ENCODE data around the gene ZNF316.
"Not testable (repeated sequence)": the region's sequence is repeated elsewhere in the genome, so short reads cannot be mapped to it uniquely, and the experiment has no call there.

The ZNF316 gene

GRCh38 chr7:6655636-6656385 lies 18.7 kb downstream of the ZNF316 start:
- no peaks in the 10 kb centered on the region for H3K79me2 ChIP-seq (ENCODE audit: low read length)
- no peak overlapping the region for H3K4me2 ChIP-seq (ENCODE audit: low read length)
- TF ChIP-seq, protein P1, sequence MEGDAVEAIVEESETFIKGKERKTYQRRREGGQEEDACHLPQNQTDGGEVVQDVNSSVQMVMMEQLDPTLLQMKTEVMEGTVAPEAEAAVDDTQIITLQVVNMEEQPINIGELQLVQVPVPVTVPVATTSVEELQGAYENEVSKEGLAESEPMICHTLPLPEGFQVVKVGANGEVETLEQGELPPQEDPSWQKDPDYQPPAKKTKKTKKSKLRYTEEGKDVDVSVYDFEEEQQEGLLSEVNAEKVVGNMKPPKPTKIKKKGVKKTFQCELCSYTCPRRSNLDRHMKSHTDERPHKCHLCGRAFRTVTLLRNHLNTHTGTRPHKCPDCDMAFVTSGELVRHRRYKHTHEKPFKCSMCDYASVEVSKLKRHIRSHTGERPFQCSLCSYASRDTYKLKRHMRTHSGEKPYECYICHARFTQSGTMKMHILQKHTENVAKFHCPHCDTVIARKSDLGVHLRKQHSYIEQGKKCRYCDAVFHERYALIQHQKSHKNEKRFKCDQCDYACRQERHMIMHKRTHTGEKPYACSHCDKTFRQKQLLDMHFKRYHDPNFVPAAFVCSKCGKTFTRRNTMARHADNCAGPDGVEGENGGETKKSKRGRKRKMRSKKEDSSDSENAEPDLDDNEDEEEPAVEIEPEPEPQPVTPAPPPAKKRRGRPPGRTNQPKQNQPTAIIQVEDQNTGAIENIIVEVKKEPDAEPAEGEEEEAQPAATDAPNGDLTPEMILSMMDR (IDR thresholded peaks at IDR 0.05; ENCODE audit: low read depth, low read length): no peak
- TF ChIP-seq EZH2phosphoT487 (IDR thresholded peaks at IDR 0.05; ENCODE audit: low read depth): no peak
- no peak overlapping the region for H3K4me3 ChIP-seq (ENCODE audit: low read length)
- H3K4me1 ChIP-seq (ENCODE audit: low read length): no peaks in the 10 kb centered on the region
- H3K27ac ChIP-seq (ENCODE audit: low read length): no peak overlapping the region
- H3K27me3 ChIP-seq (ENCODE audit: low read depth, low read length): no peaks in the 10 kb centered on the region
- H3K9ac ChIP-seq (ENCODE audit: low read length): no peak overlapping the region
- H3K36me3 ChIP-seq (replicated peaks; ENCODE audit: low read depth, low read length): peaks cover 34% of the 10 kb centered on the region
- H3K9me3 ChIP-seq (ENCODE audit: insufficient read depth, low read length): no peaks in the 10 kb centered on the region
- no peaks in the 10 kb centered on the region for H4K20me1 ChIP-seq (ENCODE audit: insufficient read depth, low read length)
- no peak overlapping the region for H2AFZ ChIP-seq (ENCODE audit: low read depth, low read length)

DNA sequence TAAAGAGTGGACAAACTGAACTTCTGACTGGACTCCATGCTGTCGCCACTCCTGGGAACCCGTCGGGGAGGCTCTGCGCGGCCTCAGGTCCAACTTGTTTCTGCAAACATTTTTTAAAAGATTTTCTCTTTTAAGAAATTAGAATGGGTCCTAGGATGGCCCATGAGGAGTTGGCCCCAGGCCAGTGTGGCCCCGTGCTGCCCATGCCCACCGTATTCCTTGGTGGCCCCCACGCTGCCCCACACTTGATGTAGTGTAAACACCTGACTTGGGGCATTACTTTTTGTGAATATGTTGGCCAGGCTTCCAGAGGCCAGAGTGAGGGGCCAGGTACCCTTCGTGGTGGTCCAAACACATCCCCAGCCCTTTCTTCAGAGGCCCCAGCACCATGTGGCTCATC lies 19.3 kb downstream of the ZNF316 start:
- H3K4me3 ChIP-seq (ENCODE audit: low read length): no peak overlapping the region
- no peaks in the 10 kb centered on the region for H3K4me1 ChIP-seq (ENCODE audit: low read length)
- no peak overlapping the region for H3K27ac ChIP-seq (ENCODE audit: low read length)
- TF ChIP-seq EZH2phosphoT487 (IDR thresholded peaks at IDR 0.05; ENCODE audit: low read depth): no peak
- TF ChIP-seq, protein P1 (IDR thresholded peaks at IDR 0.05; ENCODE audit: low read depth, low read length): no peak
- H3K9ac ChIP-seq (ENCODE audit: low read length): no peak overlapping the region
- H3K27me3 ChIP-seq (ENCODE audit: low read depth, low read length): no peaks in the 10 kb centered on the region
- no peaks in the 10 kb centered on the region for H3K79me2 ChIP-seq (ENCODE audit: low read length)
- no peak overlapping the region for H2AFZ ChIP-seq (ENCODE audit: low read depth, low read length)
- H4K20me1 ChIP-seq (ENCODE audit: insufficient read depth, low read length): no peaks in the 10 kb centered on the region
- no peaks in the 10 kb centered on the region for H3K9me3 ChIP-seq (ENCODE audit: insufficient read depth, low read length)
- H3K36me3 ChIP-seq (replicated peaks; ENCODE audit: low read depth, low read length): peaks cover 31% of the 10 kb centered on the region
- no peak overlapping the region for H3K4me2 ChIP-seq (ENCODE audit: low read length)

- no peak overlapping the region for H3K4me3 ChIP-seq (ENCODE audit: low read length)
- no peak overlapping the region for H3K4me2 ChIP-seq (ENCODE audit: low read length)
- peaks cover 14% of the 10 kb centered on the region for H3K36me3 ChIP-seq (replicated peaks; ENCODE audit: low read depth, low read length)
- H3K9ac ChIP-seq (ENCODE audit: low read length): no peak overlapping the region
- H4K20me1 ChIP-seq (ENCODE audit: insufficient read depth, low read length): no peaks in the 10 kb centered on the region
- H3K4me1 ChIP-seq (ENCODE audit: low read length): no peaks in the 10 kb centered on the region
- H3K79me2 ChIP-seq (ENCODE audit: low read length): no peaks in the 10 kb centered on the region
- TF ChIP-seq, protein P1 (IDR thresholded peaks at IDR 0.05; ENCODE audit: low read depth, low read length): no peak
- H3K27ac ChIP-seq (ENCODE audit: low read length): no peak overlapping the region
- no peak overlapping the region for H2AFZ ChIP-seq (ENCODE audit: low read depth, low read length)
- H3K9me3 ChIP-seq (ENCODE audit: insufficient read depth, low read length): no peaks in the 10 kb centered on the region
- no peaks in the 10 kb centered on the region for H3K27me3 ChIP-seq (ENCODE audit: low read depth, low read length)
These were observed 21.7 kb downstream of the ZNF316 start for GRCh38 chr7:6658618-6659345.

GRCh38 chr7:6670851-6671250 lies 33.7 kb downstream of the ZNF316 start:
- not testable (repeated sequence) for H3K4me3 ChIP-seq (ENCODE audit: low read length); H2AFZ ChIP-seq (ENCODE audit: low read depth, low read length); H3K4me2 ChIP-seq (ENCODE audit: low read length); H3K36me3 ChIP-seq (replicated peaks; ENCODE audit: low read depth, low read length); H4K20me1 ChIP-seq (ENCODE audit: insufficient read depth, low read length); H3K9ac ChIP-seq (ENCODE audit: low read length); H3K79me2 ChIP-seq (ENCODE audit: low read length); H3K4me1 ChIP-seq (ENCODE audit: low read length); H3K27ac ChIP-seq (ENCODE audit: low read length); H3K9me3 ChIP-seq (ENCODE audit: insufficient read depth, low read length); H3K27me3 ChIP-seq (ENCODE audit: low read depth, low read length)
